Measurements from ENCODE around the gene PPFIBP1. TPM values are rescaled to one million over a fixed set of nuclear protein-coding genes. Genes with fewer than 3 reads are reported as not detected.
"Not testable (repeated sequence)": the region's sequence is repeated elsewhere in the genome, so short reads cannot be mapped to it uniquely, and the experiment has no call there.

The PPFIBP1 gene
- total RNA-seq, 1 donor from 2014 or later, result 49.6 TPM

GRCh38 chr12:27696864-27697564 lies 173.0 kb downstream of the PPFIBP1 start:
- intact Hi-C loops (cut with micrococcal nuclease), result no loop called here

- intact Hi-C loops (cut with micrococcal nuclease), result loop anchor here (1.0 to 2.0 kb wide), 9 partner anchors 52 to 850 kb away; partner anchors contain the start of gene MED21
These were observed 179.9 kb downstream of the PPFIBP1 start for GRCh38 chr12:27703720-27704452.

- intact Hi-C loops (cut with micrococcal nuclease), result no loop called here
These were observed 181.3 kb downstream of the PPFIBP1 start for GRCh38 chr12:27705263-27705662.

- intact Hi-C loops (cut with micrococcal nuclease), result no loop called here
These were observed 183.2 kb downstream of the PPFIBP1 start for GRCh38 chr12:27707216-27707615.

- intact Hi-C loops (cut with micrococcal nuclease), result no loop called here
These were observed 185.4 kb downstream of the PPFIBP1 start for GRCh38 chr12:27709212-27709931.

GRCh38 chr12:27709932-27710591 lies 186.1 kb downstream of the PPFIBP1 start:
- intact Hi-C loops (cut with micrococcal nuclease), result loop anchor here (1.0 to 10.0 kb wide), 13 partner anchors 70 to 1671 kb away; partner anchors contain the start of genes CCDC91, ERGIC2, INTS13 and ITPR2

- intact Hi-C loops (cut with micrococcal nuclease), result loop anchor here (1.0 to 10.0 kb wide), 13 partner anchors 70 to 1671 kb away; partner anchors contain the start of genes CCDC91, ERGIC2, INTS13 and ITPR2
These were observed 186.7 kb downstream of the PPFIBP1 start, which contains the start of gene MRPS35 for GRCh38 chr12:27710592-27711316. Gene MRPS35 (plus strand): TSS chr12:27710832. CDS start chr12:27710844, 12 bp downstream.

- intact Hi-C loops (cut with micrococcal nuclease), result loop anchor here (2.0 to 10.0 kb wide), 4 partner anchors 544 to 1392 kb away; partner anchors contain the start of gene ITPR2
These were observed 187.3 kb downstream of the PPFIBP1 start for GRCh38 chr12:27711317-27711682.

- intact Hi-C loops (cut with micrococcal nuclease), result loop anchor here (2.0 to 10.0 kb wide), 4 partner anchors 543 to 1391 kb away; partner anchors contain the start of gene ITPR2
These were observed 188.0 kb downstream of the PPFIBP1 start for GRCh38 chr12:27711967-27712366.

- intact Hi-C loops (cut with micrococcal nuclease), result no loop called here
These were observed 199.2 kb downstream of the PPFIBP1 start for GRCh38 chr12:27723212-27723611.

GRCh38 chr12:27730097-27730588 lies 206.1 kb downstream of the PPFIBP1 start:
- intact Hi-C loops (cut with micrococcal nuclease), result no loop called here

- intact Hi-C loops (cut with micrococcal nuclease), result loop anchor here (2.0 kb wide), 1 partner anchor 49 kb away; the partner anchor contains the start of genes KLHL42 and MANSC4
These were observed 208.3 kb downstream of the PPFIBP1 start for GRCh38 chr12:27732281-27732680.

GRCh38 chr12:27733052-27733656 lies 209.1 kb downstream of the PPFIBP1 start:
- intact Hi-C loops (cut with micrococcal nuclease), result loop anchor here (1.0 to 2.0 kb wide), 4 partner anchors 48 to 1265 kb away; partner anchors contain the start of genes KLHL42 and MANSC4

- intact Hi-C loops (cut with micrococcal nuclease), result loop anchor here (1.0 to 2.0 kb wide), 4 partner anchors 47 to 1265 kb away; partner anchors contain the start of genes KLHL42 and MANSC4
These were observed 209.8 kb downstream of the PPFIBP1 start for GRCh38 chr12:27733791-27734190.

- intact Hi-C loops (cut with micrococcal nuclease), result not testable (repeated sequence)
These were observed 210.3 kb downstream of the PPFIBP1 start for GRCh38 chr12:27734321-27734720.

- intact Hi-C loops (cut with micrococcal nuclease), result no loop called here
These were observed 219.6 kb downstream of the PPFIBP1 start for GRCh38 chr12:27743601-27744000.
